A549 (cell line): ENCODE results near the gene MEAF6. TPM values are rescaled to one million over a fixed set of nuclear protein-coding genes. Genes with fewer than 3 reads are reported as not detected.

Source experiments
- ATAC-seq, 2 experiments: fragments of 200-7000 bp in 1 of 2; fragments of >200 bp in 1 of 2; cut with Nextera tagmentation in 1 of 2; cut with Tn5 transposase in 1 of 2; 3 replicates each; pipeline versions ENCODE4 v1.8.0 to v1.9.1; 2018 to 2020; ENCODE audit warnings: mild to moderate bottlenecking in 1 of 2, moderate library complexity in 1 of 2
- CTCF ChIA-PET: fragments of 300-600 bp; sonication (Branson Sonifier 250); formaldehyde crosslinking; extraction: SDS; loops from one replicate; lab custom pipeline; 2021; ENCODE audit warnings: antibody characterized with exemption, inconsistent platforms; lab: Yijun Ruan, JAX
- POLR2A ChIA-PET: fragments of 350-600 bp; formaldehyde crosslinking; extraction: SDS; loops from one replicate; lab custom pipeline; 2021; ENCODE audit warnings: antibody characterized with exemption, inconsistent platforms; lab: Yijun Ruan, JAX
- DNase-seq, 2 experiments: peaks; one replicate each; pipeline versions ENCODE4 v3.0.0 to v3.0.0-alpha.2; 2011 to 2016; ENCODE audit warnings: low read depth in 1 of 2, low spot score in 1 of 2
- FAIRE-seq: peaks from 2 replicates; lab custom pipeline; 2011; peaks lifted over from hg19 to GRCh38; lab: Jason Lieb, UNC
- H3K27ac ChIP-seq, 2 experiments: fragments of >200 bp; sonication (Bioruptor Twin); formaldehyde crosslinking; 3 replicates each; pipeline ENCODE4 v1.5.1; 2016 to 2017
- H3K4me1 ChIP-seq: fragments of >200 bp; sonication (Bioruptor Twin); formaldehyde crosslinking; 3 replicates; pipeline ENCODE4 v1.6.1; 2016
- H3K4me2 ChIP-seq: fragments of >200 bp; sonication (Bioruptor Twin); formaldehyde crosslinking; 3 replicates; pipeline ENCODE4 v1.6.1; 2016
- H3K4me3 ChIP-seq: fragments of >200 bp; sonication (Bioruptor Twin); formaldehyde crosslinking; 3 replicates; pipeline ENCODE4 v1.5.1; 2016
- H3K9me3 ChIP-seq: fragments of >200 bp; sonication (Bioruptor Twin); formaldehyde crosslinking; 3 replicates; pipeline ENCODE4 v1.6.1; 2016
- BCL3 ChIP-seq: fragments of >200 bp; sonication (Bioruptor Twin); formaldehyde crosslinking; IDR thresholded peaks from 3 replicates; pipeline ENCODE4 v1.6.1; 2016
- CBX2 ChIP-seq: fragments of 200-600 bp; sonication (generic); IDR thresholded peaks from 2 replicates; pipeline ENCODE4 v1.6.1; 2016; ENCODE audit warnings: low read depth, mild to moderate bottlenecking, borderline replicate concordance
- CBX8 ChIP-seq: fragments of 200-600 bp; sonication (generic); IDR thresholded peaks from 2 replicates; pipeline ENCODE4 v1.6.1; 2016
- CEBPB ChIP-seq, 2 experiments: fragments of >200 bp in 1 of 2; sonication (Bioruptor Twin) in 1 of 2; formaldehyde crosslinking in 1 of 2; IDR thresholded peaks; 2 replicates each; pipeline ENCODE4 v1.6.1; 2012 to 2016
- EHF ChIP-seq: fragments of 250-450 bp; sonication (Bioruptor Pico); IDR thresholded peaks from 2 replicates; pipeline ENCODE4 v1.5.0; 2020; ENCODE audit warnings: mild to moderate bottlenecking
- EHMT2 ChIP-seq: fragments of 200-600 bp; sonication (generic); IDR thresholded peaks from 2 replicates; pipeline ENCODE4 v1.6.1; 2016; ENCODE audit warnings: antibody characterized with exemption, low read depth, mild to moderate bottlenecking, moderate library complexity
- EP300 ChIP-seq, 2 experiments: fragments of >200 bp; sonication (Bioruptor Twin); formaldehyde crosslinking; IDR thresholded peaks; 2 replicates in 1 of 2; 3 replicates in 1 of 2; pipeline ENCODE4 v1.6.1; 2016 to 2017
- FOSB ChIP-seq: fragments of 250-450 bp; sonication (Bioruptor Pico); IDR thresholded peaks from 2 replicates; pipeline ENCODE4 v1.5.0; 2020; ENCODE audit warnings: mild to moderate bottlenecking, moderate library complexity
- GATA3 ChIP-seq: IDR thresholded peaks from 2 replicates; pipeline ENCODE4 v1.6.1; 2012; ENCODE audit warnings: borderline replicate concordance
- HES2 ChIP-seq: fragments of >200 bp; sonication (Bioruptor Twin); formaldehyde crosslinking; IDR thresholded peaks from 2 replicates; pipeline ENCODE4 v1.6.1; 2016
- HEYL ChIP-seq: fragments of 250-450 bp; sonication (Bioruptor Pico); IDR thresholded peaks from 2 replicates; pipeline ENCODE4 v1.8.0; 2021; ENCODE audit warnings: mild to moderate bottlenecking, moderate library complexity
- HOXA7 ChIP-seq: fragments of 250-450 bp; sonication (Bioruptor Pico); IDR thresholded peaks from 2 replicates; pipeline ENCODE4 v1.5.0; 2020; ENCODE audit warnings: mild to moderate bottlenecking, moderate library complexity
- HOXB13 ChIP-seq: fragments of 250-450 bp; sonication (Bioruptor Pico); IDR thresholded peaks from 2 replicates; pipeline ENCODE4 v1.5.0; 2020; ENCODE audit warnings: low read depth, mild to moderate bottlenecking, moderate library complexity
- HOXB5 ChIP-seq: fragments of 250-450 bp; sonication (Bioruptor Pico); IDR thresholded peaks from 2 replicates; pipeline ENCODE4 v1.5.0; 2020; ENCODE audit warnings: mild to moderate bottlenecking, moderate library complexity
- JUNB ChIP-seq: fragments of >200 bp; sonication (Bioruptor Twin); formaldehyde crosslinking; IDR thresholded peaks from 2 replicates; pipeline ENCODE4 v1.6.1; 2016
- KDM1A ChIP-seq: fragments of 200-600 bp; sonication (generic); IDR thresholded peaks from 2 replicates; pipeline ENCODE4 v1.6.1; 2016; ENCODE audit warnings: low read depth, mild to moderate bottlenecking
- KDM5A ChIP-seq: fragments of 200-600 bp; sonication (generic); IDR thresholded peaks from 2 replicates; pipeline ENCODE4 v1.6.1; 2016; ENCODE audit warnings: antibody characterized with exemption, mild to moderate bottlenecking
- MAFK ChIP-seq: fragments of 450-650 bp; IDR thresholded peaks from 2 replicates; pipeline ENCODE4 v1.6.1; 2014; ENCODE audit not compliant: partially characterized antibody
- MYC ChIP-seq: IDR thresholded peaks from 2 replicates; pipeline ENCODE4 v1.6.1; 2012; ENCODE audit warnings: mild to moderate bottlenecking, inconsistent platforms, low read length, improper control_type of control experiment, borderline replicate concordance
- NFE2L2 ChIP-seq: fragments of 150-350 bp; conservative IDR thresholded peaks from 2 replicates; pipeline ENCODE4 v1.6.1; 2014; ENCODE audit warnings: low read length
- POLR2A ChIP-seq: IDR thresholded peaks from 2 replicates; pipeline ENCODE4 v1.6.1; 2012; ENCODE audit warnings: mild to moderate bottlenecking, low read length
- RCOR1 ChIP-seq: fragments of 150-350 bp; IDR thresholded peaks from 2 replicates; pipeline ENCODE4 v1.6.1; 2014; ENCODE audit warnings: antibody characterized with exemption, low read length, low read depth
- RFX5 ChIP-seq: fragments of 450-650 bp; IDR thresholded peaks from 2 replicates; pipeline ENCODE4 v1.7.1; 2014; ENCODE audit warnings: antibody characterized with exemption, mild to moderate bottlenecking, moderate library complexity
- RNF2 ChIP-seq: fragments of 200-600 bp; sonication (generic); IDR thresholded peaks from 2 replicates; pipeline ENCODE4 v1.6.1; 2016; ENCODE audit warnings: low read depth, mild to moderate bottlenecking, antibody characterized with exemption, moderate library complexity, borderline replicate concordance
- SMC3 ChIP-seq: fragments of >200 bp; sonication (Bioruptor Twin); formaldehyde crosslinking; IDR thresholded peaks from 3 replicates; pipeline ENCODE4 v1.6.1; 2018; ENCODE audit warnings: inconsistent platforms
- TFCP2L1 ChIP-seq: fragments of 250-450 bp; sonication (Bioruptor Pico); IDR thresholded peaks from 2 replicates; pipeline ENCODE4 v1.5.0; 2021; ENCODE audit warnings: mild to moderate bottlenecking
- TP53 ChIP-seq: fragments of 250-450 bp; sonication (Bioruptor Pico); IDR thresholded peaks from 2 replicates; pipeline ENCODE4 v1.5.0; 2021; ENCODE audit warnings: mild to moderate bottlenecking, moderate library complexity
- ZC3H11A ChIP-seq: fragments of 450-650 bp; IDR thresholded peaks from 2 replicates; pipeline ENCODE4 v1.6.1; 2014; ENCODE audit warnings: antibody characterized with exemption, mild to moderate bottlenecking
- WGBS: methylation state at CpG from one replicate; pipeline ENCODE4 v1.1.6; 2017; ENCODE audit errors: missing lambda C conversion rate; 5-methylcytosine and 5-hydroxymethylcytosine counted together
- polyA plus RNA-seq, 4 experiments: library from polyadenylated mRNA; depleted of rRNA in 3 of 4; stranded (reverse); fragments of >200 nt; fragmentation: RNase III in 1 of 4; extraction: RNeasy Plus Mini Kit Qiagen cat#74134 plus additional on column Dnase treatment in 1 of 4; gene quantifications; 2 replicates in 3 of 4; 3 replicates in 1 of 4; pipeline ENCODE4 v1.2.3, GENCODE V29; 2011 to 2017
- TF ChIP-seq, protein P1 (sequence below): fragments of 450-650 bp; IDR thresholded peaks from 2 replicates; pipeline ENCODE4 v1.6.1; 2014; ENCODE audit warnings: antibody characterized with exemption
- TF ChIP-seq, protein P2 (sequence below): IDR thresholded peaks from 2 replicates; pipeline ENCODE4 v1.6.1; 2012; ENCODE audit warnings: low read depth, borderline replicate concordance

Gene MEAF6
- polyA plus RNA-seq, 2 of the 4 experiments (the other 2 are of a cell fraction), result 39.4 to 45.4 TPM

- WGBS, result 79% methylated on average over 3 of the region's 3 CpGs
- peaks cover 54% of the 10 kb centered on the region for H3K4me1 ChIP-seq
- POLR2A ChIA-PET, result no interaction called here
- no peaks in the 10 kb centered on the region for H3K9me3 ChIP-seq
- FAIRE-seq, result no peak
- H3K4me3 ChIP-seq, result no peak overlapping the region
- ATAC-seq, result no peak
- no peak overlapping the region for H3K4me2 ChIP-seq
- DNase-seq, result peak in 1 of 2 experiments; percentile 20
- TF ChIP-seq ZC3H11A (no peak), MAFK (no peak), GATA3 (no peak), KDM1A (no peak), EHMT2 (no peak), RCOR1 (no peak), EHF (CRISPR knock-in tag) (no peak), HEYL (no peak), SMC3 (no peak), POLR2A (no peak), MYC (no peak), TFCP2L1 (CRISPR knock-in tag) (no peak), TP53 (CRISPR knock-in tag) (no peak), HOXB5 (no peak), JUNB (no peak), CBX8 (no peak), NFE2L2 (no peak), CBX2 (no peak), KDM5A (no peak)
- TF ChIP-seq, protein P1, sequence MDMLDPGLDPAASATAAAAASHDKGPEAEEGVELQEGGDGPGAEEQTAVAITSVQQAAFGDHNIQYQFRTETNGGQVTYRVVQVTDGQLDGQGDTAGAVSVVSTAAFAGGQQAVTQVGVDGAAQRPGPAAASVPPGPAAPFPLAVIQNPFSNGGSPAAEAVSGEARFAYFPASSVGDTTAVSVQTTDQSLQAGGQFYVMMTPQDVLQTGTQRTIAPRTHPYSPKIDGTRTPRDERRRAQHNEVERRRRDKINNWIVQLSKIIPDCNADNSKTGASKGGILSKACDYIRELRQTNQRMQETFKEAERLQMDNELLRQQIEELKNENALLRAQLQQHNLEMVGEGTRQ, result no peak
- peak overlapping the region; percentile 55 to 63; a peak in 5 of 6 replicates for H3K27ac ChIP-seq
- CTCF ChIA-PET, result interaction anchor here (0.6 to 13.1 kb wide), 4 partner anchors 13 to 574 kb away, joined by 4 to 209 read pairs (median 106); partner anchors contain the start of gene ZC3H12A
Measured at GRCh38 chr1:37458551-37458950, 56.0 kb downstream of the MEAF6 start.

- Histone ChIP-seq H3K4me2 (no peak overlapping the region), H3K9me3 (no peaks in the 10 kb centered on the region), H3K4me3 (no peak overlapping the region), H3K27ac (peak overlapping the region; percentile 84 to 93; a peak in 5 of 6 replicates), H3K4me1 (peaks cover 59% of the 10 kb centered on the region)
- FAIRE-seq (no peak), DNase-seq (no peak), ATAC-seq (no peak)
- TF ChIP-seq FOSB (CRISPR knock-in tag) (no peak), HES2 (no peak), KDM5A (no peak), ZC3H11A (no peak), CEBPB (IDR thresholded peaks at IDR 0.05) (no peak), CBX8 (no peak), RNF2 (no peak), EP300 (IDR thresholded peaks at IDR 0.05) (no peak), KDM1A (no peak), MAFK (no peak), HOXB5 (no peak), RFX5 (no peak), BCL3 (no peak), HOXA7 (CRISPR knock-in tag) (no peak), HOXB13 (no peak)
- TF ChIP-seq, protein P2, sequence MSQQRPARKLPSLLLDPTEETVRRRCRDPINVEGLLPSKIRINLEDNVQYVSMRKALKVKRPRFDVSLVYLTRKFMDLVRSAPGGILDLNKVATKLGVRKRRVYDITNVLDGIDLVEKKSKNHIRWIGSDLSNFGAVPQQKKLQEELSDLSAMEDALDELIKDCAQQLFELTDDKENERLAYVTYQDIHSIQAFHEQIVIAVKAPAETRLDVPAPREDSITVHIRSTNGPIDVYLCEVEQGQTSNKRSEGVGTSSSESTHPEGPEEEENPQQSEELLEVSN, result no peak
- POLR2A ChIA-PET, result no interaction called here
- CTCF ChIA-PET, result interaction anchor here (1.7 to 13.1 kb wide), 4 partner anchors 15 to 227 kb away, joined by 7 to 209 read pairs (median 116); partner anchors contain the start of gene ZC3H12A
Measured at GRCh38 chr1:37456614-37457013, 58.0 kb downstream of the MEAF6 start.
